Inflammatory macrophage treated with lipopolysaccharide for 4 hours (primary cell): ENCODE results near the gene SPECC1L.

ENCODE experiments used
- DNase-seq: peaks from one replicate; pipeline ENCODE4 v3.0.0-alpha.2; 2020

SPECC1L gene

GRCh38 chr22:24433001-24433827, 162.6 kb downstream of the SPECC1L start:
- DNase-seq = no peak

GRCh38 chr22:24433828-24434470, 163.3 kb downstream of the SPECC1L start:
- DNase-seq = peak; percentile 100

- DNase-seq = peak; percentile 95
These were observed 164.1 kb downstream of the SPECC1L start for GRCh38 chr22:24434471-24435322.

- no peak for DNase-seq
These were observed 164.7 kb downstream of the SPECC1L start for GRCh38 chr22:24435323-24435645.

- no peak for DNase-seq
These were observed 165.3 kb downstream of the SPECC1L start for GRCh38 chr22:24435861-24436371.

GRCh38 chr22:24436553-24436952, 165.9 kb downstream of the SPECC1L start:
- no peak for DNase-seq

GRCh38 chr22:24437091-24437490, 166.5 kb downstream of the SPECC1L start:
- no peak for DNase-seq

- DNase-seq = no peak
These were observed 167.2 kb downstream of the SPECC1L start for GRCh38 chr22:24437741-24438328.

GRCh38 chr22:24440270-24440717, 169.7 kb downstream of the SPECC1L start:
- peak; percentile 75 for DNase-seq

GRCh38 chr22:24440718-24441405, 170.2 kb downstream of the SPECC1L start:
- no peak for DNase-seq

- no peak for DNase-seq
These were observed 171.0 kb downstream of the SPECC1L start for GRCh38 chr22:24441406-24442351.

GRCh38 chr22:24442352-24442744, 171.7 kb downstream of the SPECC1L start:
- no peak for DNase-seq

- DNase-seq = no peak
These were observed 173.0 kb downstream of the SPECC1L start for GRCh38 chr22:24443668-24444067.

GRCh38 chr22:24444251-24444650, 173.6 kb downstream of the SPECC1L start:
- DNase-seq = no peak

GRCh38 chr22:24444729-24445466, 174.3 kb downstream of the SPECC1L start:
- DNase-seq = no peak

- no peak for DNase-seq
These were observed 175.0 kb downstream of the SPECC1L start for GRCh38 chr22:24445481-24446259.

GRCh38 chr22:24446260-24446611, 175.6 kb downstream of the SPECC1L start:
- no peak for DNase-seq

- DNase-seq = no peak
These were observed 180.0 kb downstream of the SPECC1L start for GRCh38 chr22:24450610-24451009.

- DNase-seq = no peak
These were observed 180.5 kb downstream of the SPECC1L start for GRCh38 chr22:24451162-24451561.

GRCh38 chr22:24453853-24454252, 183.2 kb downstream of the SPECC1L start:
- no peak for DNase-seq
